Right ventricle myocardium inferior (tissue), 1 donor: ENCODE measurements around the gene FAR2. TPM values are rescaled to one million over a fixed set of nuclear protein-coding genes. Genes with fewer than 3 reads are reported as not detected.

Source experiments
- ATAC-seq: fragments of 200-7000 bp; cut with Tn5 transposase; one replicate; pipeline ENCODE4 v1.9.1; 2020; ENCODE audit warnings: mild to moderate bottlenecking, moderate library complexity
- DNase-seq: peaks from one replicate; pipeline ENCODE4 v3.0.0; 2021; ENCODE audit errors: missing footprints
- intact Hi-C: fragments of 100-400 bp; cut with DNase I; formaldehyde crosslinking; loops from one replicate; pipeline ENCODE4 v1.11.0; 2022
- total RNA-seq: library from RNA; stranded (reverse); fragmentation: NEBNext Ultra II Directional; extraction: Animal tissue kit (Norgen Biotek cat#: 25700); gene quantifications from one replicate; pipeline ENCODE4 v1.2.1, GENCODE V29; 2021
- donor health status: DM: no; HTN: yes; CAD: no; lungs with severe emphysema.

Gene FAR2
- total RNA-seq, 1 donor from 2014 or later = 4.1 TPM

- ATAC-seq = no peak
- no peak for DNase-seq
- intact Hi-C loops = loop anchor here (1.0 kb wide), 1 partner anchor 25 kb away; no protein-coding TSS in a partner anchor
Measured at GRCh38 chr12:29225834-29226233, 76.8 kb downstream of the FAR2 start.

GRCh38 chr12:29226616-29227015, 77.5 kb downstream of the FAR2 start:
- intact Hi-C loops = no loop called here
- ATAC-seq (no peak), DNase-seq (no peak)

- intact Hi-C loops = no loop called here
- DNase-seq (no peak), ATAC-seq (no peak)
Measured at GRCh38 chr12:29228474-29229157, 79.5 kb downstream of the FAR2 start.

GRCh38 chr12:29229158-29229505, 80.1 kb downstream of the FAR2 start:
- DNase-seq (no peak), ATAC-seq (no peak)
- intact Hi-C loops = no loop called here

- intact Hi-C loops = no loop called here
- no peak for DNase-seq
- no peak for ATAC-seq
Measured at GRCh38 chr12:29229937-29230336, 80.9 kb downstream of the FAR2 start.

GRCh38 chr12:29230800-29231560, 81.9 kb downstream of the FAR2 start:
- no peak for ATAC-seq
- intact Hi-C loops = no loop called here
- DNase-seq = no peak

GRCh38 chr12:29232086-29232485, 83.0 kb downstream of the FAR2 start:
- DNase-seq (no peak), ATAC-seq (no peak)
- intact Hi-C loops = no loop called here

GRCh38 chr12:29234552-29234951, 85.5 kb downstream of the FAR2 start:
- ATAC-seq (no peak), DNase-seq (no peak)
- intact Hi-C loops = no loop called here

- intact Hi-C loops = no loop called here
- ATAC-seq (no peak), DNase-seq (no peak)
Measured at GRCh38 chr12:29234965-29235626, 86.0 kb downstream of the FAR2 start.

- intact Hi-C loops = no loop called here
- ATAC-seq = no peak
- no peak for DNase-seq
Measured at GRCh38 chr12:29238822-29239291, 89.8 kb downstream of the FAR2 start.

- ATAC-seq (no peak), DNase-seq (no peak)
- intact Hi-C loops = no loop called here
Measured at GRCh38 chr12:29239336-29239735, 90.3 kb downstream of the FAR2 start.

GRCh38 chr12:29240441-29240840, 91.4 kb downstream of the FAR2 start:
- intact Hi-C loops = loop anchor here (10.0 kb wide), 1 partner anchor 96 kb away; the partner anchor contains the start of gene FAR2
- DNase-seq (no peak), ATAC-seq (no peak)

- DNase-seq = peak; percentile 64
- intact Hi-C loops = loop anchor here (10.0 kb wide), 1 partner anchor 97 kb away; the partner anchor contains the start of gene FAR2
- ATAC-seq = peak; percentile 97
Measured at GRCh38 chr12:29241821-29242591, 92.9 kb downstream of the FAR2 start.

GRCh38 chr12:29242921-29243431, 93.9 kb downstream of the FAR2 start:
- intact Hi-C loops = loop anchor here (10.0 kb wide), 1 partner anchor 98 kb away; the partner anchor contains the start of gene FAR2
- peak; percentile 60 for ATAC-seq
- no peak for DNase-seq

GRCh38 chr12:29244159-29244765, 95.2 kb downstream of the FAR2 start:
- intact Hi-C loops = loop anchor here (10.0 kb wide), 1 partner anchor 99 kb away; the partner anchor contains the start of gene FAR2
- ATAC-seq (no peak), DNase-seq (no peak)

- DNase-seq (peak; percentile 68), ATAC-seq (no peak)
- intact Hi-C loops = loop anchor here (10.0 kb wide), 1 partner anchor 100 kb away; the partner anchor contains the start of gene FAR2
Measured at GRCh38 chr12:29245246-29245645, 96.2 kb downstream of the FAR2 start.

- DNase-seq (no peak), ATAC-seq (no peak)
- intact Hi-C loops = loop anchor here (10.0 kb wide), 1 partner anchor 105 kb away; the partner anchor contains the start of gene FAR2
Measured at GRCh38 chr12:29249930-29250329, 100.9 kb downstream of the FAR2 start.
